Loucy (cell line): ENCODE results near the gene ADAMTS2.

Experiments used
- H2AFZ ChIP-seq: fragments of 200-600 bp; sonication (generic); 2 replicates; pipeline ENCODE4 v1.6.0; 2016; ENCODE audit warnings: antibody characterized with exemption, mild to moderate bottlenecking, low read length, moderate library complexity
- H3F3A ChIP-seq: fragments of 200-600 bp; 2 replicates; pipeline ENCODE4 v1.6.0; 2016; ENCODE audit warnings: antibody characterized with exemption, low read depth, mild to moderate bottlenecking
- H3K27me3 ChIP-seq: fragments of 200-600 bp; sonication (generic); 2 replicates; pipeline ENCODE4 v1.6.1; 2014; ENCODE audit warnings: low read length, mild to moderate bottlenecking; ENCODE audit not compliant: insufficient read depth, poor library complexity, severe bottlenecking
- H3K36me3 ChIP-seq: fragments of 200-600 bp; sonication (generic); 2 replicates; pipeline ENCODE4 v1.6.1; 2016; ENCODE audit warnings: low read length; ENCODE audit not compliant: insufficient read depth
- H3K4me1 ChIP-seq: fragments of 200-600 bp; sonication (generic); 2 replicates; pipeline ENCODE4 v1.5.1; 2014; ENCODE audit warnings: low read length, mild to moderate bottlenecking; ENCODE audit not compliant: insufficient read depth, poor library complexity, severe bottlenecking
- H3K4me2 ChIP-seq: fragments of 200-600 bp; sonication (generic); 2 replicates; pipeline ENCODE4 v1.6.0; 2014; ENCODE audit warnings: antibody characterized with exemption, low read length, low read depth, mild to moderate bottlenecking; ENCODE audit not compliant: poor library complexity, severe bottlenecking
- H3K4me3 ChIP-seq: fragments of 200-600 bp; sonication (generic); 2 replicates; pipeline ENCODE4 v1.5.1; 2014; ENCODE audit warnings: low read length, mild to moderate bottlenecking, mixed read lengths; ENCODE audit not compliant: poor library complexity, severe bottlenecking
- H3K79me2 ChIP-seq: fragments of 200-600 bp; sonication (generic); 2 replicates; pipeline ENCODE4 v1.6.1; 2014; ENCODE audit warnings: low read length; ENCODE audit not compliant: insufficient read depth
- H3K9ac ChIP-seq: fragments of 200-600 bp; sonication (generic); 2 replicates; pipeline ENCODE4 v1.6.0; 2014; ENCODE audit warnings: mild to moderate bottlenecking, low read depth, low read length, moderate library complexity; ENCODE audit not compliant: poor library complexity, severe bottlenecking
- H3K9me2 ChIP-seq: fragments of 200-600 bp; sonication (generic); replicated peaks from 2 replicates; pipeline ENCODE4 v1.6.1; 2016; ENCODE audit warnings: low read depth, low read length, mixed read lengths
- H3K9me3 ChIP-seq: fragments of 200-600 bp; sonication (generic); 2 replicates; pipeline ENCODE4 v1.6.1; 2014; ENCODE audit warnings: mild to moderate bottlenecking, antibody characterized with exemption, low read length, low read depth; ENCODE audit not compliant: insufficient read depth
- H4K20me1 ChIP-seq: fragments of 200-600 bp; sonication (generic); 2 replicates; pipeline ENCODE4 v1.6.0; 2014; ENCODE audit warnings: antibody characterized with exemption, low read length, mild to moderate bottlenecking; ENCODE audit not compliant: insufficient read depth, poor library complexity, severe bottlenecking
- CTCF ChIP-seq: fragments of 200-600 bp; sonication (generic); conservative IDR thresholded peaks from 2 replicates; pipeline ENCODE4 v1.5.1; 2014; ENCODE audit warnings: mild to moderate bottlenecking, antibody characterized with exemption, low read length
- EZH2phosphoT487 ChIP-seq: fragments of 200-600 bp; IDR thresholded peaks from 2 replicates; pipeline ENCODE4 v1.6.1; 2018; ENCODE audit warnings: antibody characterized with exemption, mild to moderate bottlenecking, moderate library complexity, borderline replicate concordance

Gene ADAMTS2

GRCh38 chr5:179292681-179293635 is 52.3 kb downstream of the ADAMTS2 start:
- Histone ChIP-seq H3F3A (no peaks in the 10 kb centered on the region), H3K27me3 (no peaks in the 10 kb centered on the region), H3K4me2 (no peak overlapping the region), H4K20me1 (no peaks in the 10 kb centered on the region), H3K9ac (no peak overlapping the region), H2AFZ (no peak overlapping the region), H3K4me3 (no peak overlapping the region), H3K79me2 (no peaks in the 10 kb centered on the region), H3K9me2 (no peaks in the 10 kb centered on the region), H3K9me3 (no peaks in the 10 kb centered on the region), H3K4me1 (no peaks in the 10 kb centered on the region), H3K36me3 (no peaks in the 10 kb centered on the region)
- TF ChIP-seq EZH2phosphoT487 (no peak), CTCF (no peak)

- no peak for TF ChIP-seq CTCF
- no peak for TF ChIP-seq EZH2phosphoT487
- Histone ChIP-seq H3K9me2 (no peaks in the 10 kb centered on the region), H3K4me1 (no peaks in the 10 kb centered on the region), H3K9me3 (no peaks in the 10 kb centered on the region), H4K20me1 (no peaks in the 10 kb centered on the region), H3F3A (no peaks in the 10 kb centered on the region), H2AFZ (no peak overlapping the region), H3K4me3 (no peak overlapping the region), H3K27me3 (no peaks in the 10 kb centered on the region), H3K4me2 (no peak overlapping the region), H3K79me2 (no peaks in the 10 kb centered on the region), H3K9ac (no peak overlapping the region), H3K36me3 (no peaks in the 10 kb centered on the region)
These were observed 53.1 kb downstream of the ADAMTS2 start for GRCh38 chr5:179292202-179292601.

- no peaks in the 10 kb centered on the region for H3K79me2 ChIP-seq
- no peaks in the 10 kb centered on the region for H3K9me2 ChIP-seq
- H3K27me3 ChIP-seq, result no peaks in the 10 kb centered on the region
- no peak overlapping the region for H3K4me3 ChIP-seq
- H3K9me3 ChIP-seq, result no peaks in the 10 kb centered on the region
- no peaks in the 10 kb centered on the region for H4K20me1 ChIP-seq
- no peaks in the 10 kb centered on the region for H3K36me3 ChIP-seq
- H3K4me1 ChIP-seq, result no peaks in the 10 kb centered on the region
- H2AFZ ChIP-seq, result no peak overlapping the region
- TF ChIP-seq EZH2phosphoT487 (no peak), CTCF (no peak)
- H3K4me2 ChIP-seq, result no peak overlapping the region
- H3F3A ChIP-seq, result no peaks in the 10 kb centered on the region
- no peak overlapping the region for H3K9ac ChIP-seq
These were observed 54.4 kb downstream of the ADAMTS2 start for GRCh38 chr5:179290681-179291540.
